GF-D8 (cell line): ENCODE measurements around the gene COL3A1.

Experiments
- DNase-seq: peaks from one replicate; lab custom pipeline; 2025; lab: John Stamatoyannopoulos, UW

The COL3A1 gene

DNA sequence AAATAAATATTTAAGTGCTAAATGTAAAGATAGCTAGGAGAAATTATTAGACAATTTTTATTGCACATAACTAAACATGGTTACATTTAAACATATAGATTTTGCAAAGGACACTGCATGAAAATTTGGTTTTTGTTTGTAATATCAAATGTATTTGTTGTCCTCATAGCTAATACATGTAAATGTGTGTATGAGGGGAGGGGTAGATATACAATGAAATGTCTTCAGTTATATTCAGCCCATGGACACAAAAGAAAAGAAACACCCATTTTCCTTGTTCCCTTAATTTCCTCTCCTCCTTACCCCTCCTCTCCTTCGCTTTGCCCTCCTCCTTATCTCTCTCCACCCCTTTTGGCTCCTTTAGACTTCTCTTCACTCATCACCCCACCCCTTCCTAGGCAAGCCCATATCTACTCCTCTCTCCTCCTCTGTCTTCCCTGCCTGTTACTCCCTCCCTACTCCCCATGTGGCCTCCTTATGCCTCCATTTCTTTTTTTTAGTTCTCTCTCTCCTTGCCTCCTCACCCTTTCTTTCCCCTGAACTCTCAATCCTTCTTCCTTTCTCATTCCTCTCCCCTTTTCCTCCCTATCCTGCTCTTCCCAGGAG, 1.4 kb downstream of the COL3A1 start:
- DNase-seq, result no peak

DNA sequence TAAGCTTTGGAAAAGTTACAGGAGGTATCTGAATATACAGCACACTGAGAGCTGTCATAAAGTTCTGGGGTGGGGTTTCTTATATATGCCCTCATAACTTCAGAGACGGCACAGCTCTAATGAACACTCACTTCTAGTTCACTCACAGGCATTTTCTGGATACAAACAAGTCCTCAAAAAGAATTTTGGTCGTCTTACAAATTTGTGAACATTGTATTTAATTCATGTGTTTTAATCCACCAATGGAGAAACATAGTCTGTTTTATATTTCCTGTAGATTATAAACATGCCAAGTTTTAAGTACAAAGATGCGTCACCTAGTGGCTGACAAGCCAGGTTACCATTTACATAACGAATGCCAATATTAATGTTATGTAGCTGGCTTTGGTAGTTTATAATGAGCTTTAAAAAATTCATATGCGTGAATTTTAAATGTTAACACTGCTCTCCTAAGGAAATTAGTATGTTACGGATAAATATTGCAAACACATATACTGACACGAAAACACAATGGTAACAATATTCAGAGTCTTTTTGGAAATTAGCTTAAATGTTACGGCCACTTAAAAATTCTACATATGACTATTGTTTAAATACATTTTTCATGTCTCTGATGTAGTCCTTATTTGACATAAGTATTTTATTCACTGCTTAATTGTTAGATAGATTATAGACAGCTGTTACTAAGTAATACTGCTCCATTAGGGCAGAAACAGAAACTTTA, 2.5 kb downstream of the COL3A1 start:
- DNase-seq, result no peak

GRCh38 chr2:188977317-188977716, 3.1 kb downstream of the COL3A1 start:
- no peak for DNase-seq

DNA sequence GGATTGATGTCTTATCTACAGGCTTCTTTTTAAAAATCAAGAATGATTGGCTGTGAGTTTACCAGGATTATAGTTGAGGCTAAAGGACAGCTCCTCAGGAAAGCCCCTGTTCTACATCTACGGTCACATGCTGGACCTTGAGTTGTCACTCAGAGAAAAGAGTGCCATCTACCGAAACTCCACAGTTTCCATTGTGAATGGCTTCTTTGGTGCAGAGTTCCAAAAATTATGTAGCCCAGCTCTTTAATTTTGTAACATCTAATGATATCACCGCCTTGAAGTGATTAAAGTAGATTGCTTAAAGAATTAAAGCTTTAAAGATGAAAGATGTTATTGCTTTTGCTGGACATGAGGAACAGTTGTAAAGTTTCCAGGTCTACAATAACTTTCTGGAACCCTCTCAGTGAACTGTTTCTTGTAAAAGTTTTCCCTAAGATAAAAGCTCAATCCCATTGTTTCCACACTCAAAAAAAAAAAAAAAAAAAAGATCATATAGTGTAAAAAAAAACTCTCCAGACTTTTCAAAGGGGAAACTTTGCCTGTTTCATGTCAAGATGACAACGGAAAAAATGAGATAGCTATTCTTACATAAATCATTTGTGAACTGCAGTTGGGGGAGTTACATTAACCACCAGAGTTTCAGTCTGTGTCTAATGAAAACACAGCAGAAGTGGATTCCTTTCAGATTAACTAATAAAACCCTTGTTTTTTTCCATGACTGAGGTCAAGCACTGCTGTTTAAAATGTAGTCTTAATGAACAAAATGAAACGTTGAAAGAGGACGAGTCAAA, 4.3 kb downstream of the COL3A1 start:
- no peak for DNase-seq

DNA sequence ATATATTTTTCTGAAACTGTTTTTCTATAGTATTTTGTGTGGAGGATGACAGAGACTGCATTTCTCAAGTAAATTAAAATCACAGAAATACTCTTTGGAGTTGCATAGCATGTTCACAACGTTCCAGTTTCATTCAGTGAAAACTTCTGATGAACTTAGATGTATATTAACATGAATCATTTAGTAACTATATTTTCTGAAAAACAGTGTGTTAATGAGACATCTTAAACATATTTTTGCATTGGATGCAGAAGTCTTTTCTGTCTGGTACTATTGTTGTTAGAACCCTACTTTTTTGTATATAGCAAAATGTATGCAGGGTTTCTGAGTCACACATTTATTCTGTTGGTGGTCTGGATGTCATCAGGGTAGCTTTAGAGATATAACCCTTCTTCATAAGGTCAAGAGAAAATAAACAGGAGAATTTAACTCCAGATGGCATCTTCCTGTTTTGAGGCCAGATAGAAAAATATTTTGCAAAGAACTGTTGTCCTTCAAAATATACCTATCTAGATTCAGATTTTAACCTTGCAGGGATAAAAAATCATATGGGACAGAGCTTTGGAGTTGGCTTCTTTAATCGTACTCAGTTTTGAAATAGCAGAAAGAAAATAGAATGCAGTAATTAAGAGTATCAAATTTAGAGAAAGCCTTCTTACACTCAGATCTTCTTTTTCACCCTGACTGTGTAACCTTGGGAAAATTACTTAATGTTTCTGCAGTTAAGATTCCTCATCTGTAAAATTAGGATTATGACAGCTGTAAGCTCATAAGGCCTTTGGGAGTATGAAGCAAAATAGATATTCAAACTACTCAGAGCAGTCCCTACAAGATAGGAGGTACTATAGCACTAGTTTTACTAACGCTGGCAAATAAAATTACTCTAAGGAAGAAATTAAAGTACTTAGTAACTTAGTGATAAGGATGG, 5.3 kb downstream of the COL3A1 start:
- no peak for DNase-seq

- no peak for DNase-seq
Observed at GRCh38 chr2:188983427-188984064, 9.4 kb downstream of the COL3A1 start.

- DNase-seq, result no peak
Observed at GRCh38 chr2:188984065-188984491, 9.9 kb downstream of the COL3A1 start.

DNA sequence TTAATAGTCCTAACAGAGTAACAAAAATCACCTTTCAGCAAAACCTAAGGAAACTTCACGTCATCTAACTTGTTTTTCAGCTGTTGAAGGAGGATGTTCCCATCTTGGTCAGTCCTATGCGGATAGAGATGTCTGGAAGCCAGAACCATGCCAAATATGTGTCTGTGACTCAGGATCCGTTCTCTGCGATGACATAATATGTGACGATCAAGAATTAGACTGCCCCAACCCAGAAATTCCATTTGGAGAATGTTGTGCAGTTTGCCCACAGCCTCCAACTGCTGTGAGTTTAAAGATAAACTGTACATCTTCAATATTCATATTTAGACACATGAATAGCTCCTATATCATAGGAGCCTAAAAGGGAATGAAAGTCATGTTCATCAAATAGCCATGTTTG, 10.5 kb downstream of the COL3A1 start:
- no peak for DNase-seq

DNA sequence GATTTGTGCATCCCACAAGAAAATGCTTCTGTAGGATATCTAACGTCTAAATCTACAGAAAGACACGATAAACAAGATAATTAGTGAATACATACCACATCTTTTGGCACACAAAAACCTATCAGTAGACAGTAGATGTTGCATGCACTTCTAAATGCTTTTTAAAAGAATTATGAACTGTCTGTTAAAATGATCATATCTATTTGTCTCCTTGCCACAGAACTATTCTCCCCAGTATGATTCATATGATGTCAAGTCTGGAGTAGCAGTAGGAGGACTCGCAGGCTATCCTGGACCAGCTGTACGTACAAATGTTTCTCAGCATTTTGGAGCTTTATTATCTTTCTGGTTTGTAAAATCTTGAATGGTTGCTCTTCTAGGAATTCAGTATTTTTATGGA, 12.7 kb downstream of the COL3A1 start:
- DNase-seq, result no peak

DNA sequence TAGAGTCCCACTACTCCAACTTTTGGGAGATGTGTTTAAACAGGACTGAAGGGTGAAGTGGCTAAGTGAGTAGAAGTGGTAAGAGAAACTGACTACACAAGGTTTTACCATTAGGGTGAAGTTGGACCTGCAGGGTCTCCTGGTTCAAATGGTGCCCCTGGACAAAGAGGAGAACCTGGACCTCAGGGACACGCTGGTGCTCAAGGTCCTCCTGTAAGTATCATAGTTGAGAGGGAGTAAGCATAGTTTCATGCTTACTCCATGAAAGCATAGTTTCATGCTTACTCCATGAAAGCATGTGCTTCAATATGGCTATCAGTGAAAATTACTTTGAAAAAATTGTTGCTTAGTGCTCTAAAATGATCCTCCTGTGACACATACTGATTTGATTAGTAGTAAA, 19.1 kb downstream of the COL3A1 start:
- DNase-seq, result no peak

DNA sequence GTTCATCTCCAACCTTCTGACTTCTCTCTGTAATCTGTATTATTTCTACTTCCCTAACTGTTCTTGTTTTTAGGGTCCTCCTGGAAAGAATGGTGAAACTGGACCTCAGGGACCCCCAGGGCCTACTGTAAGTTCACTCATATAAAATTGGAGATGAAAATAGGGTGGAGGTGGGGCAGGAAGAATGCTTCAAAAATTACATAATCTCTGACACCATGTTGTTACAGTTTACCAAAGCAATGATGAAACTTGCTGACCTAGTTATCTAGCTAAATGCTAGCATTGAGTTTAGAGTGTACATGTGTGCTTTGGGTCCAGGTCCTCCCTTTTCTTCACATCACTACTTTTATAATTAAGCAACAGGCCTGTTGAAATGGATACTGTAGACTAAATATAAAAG, 23.1 kb downstream of the COL3A1 start:
- DNase-seq, result no peak

DNA sequence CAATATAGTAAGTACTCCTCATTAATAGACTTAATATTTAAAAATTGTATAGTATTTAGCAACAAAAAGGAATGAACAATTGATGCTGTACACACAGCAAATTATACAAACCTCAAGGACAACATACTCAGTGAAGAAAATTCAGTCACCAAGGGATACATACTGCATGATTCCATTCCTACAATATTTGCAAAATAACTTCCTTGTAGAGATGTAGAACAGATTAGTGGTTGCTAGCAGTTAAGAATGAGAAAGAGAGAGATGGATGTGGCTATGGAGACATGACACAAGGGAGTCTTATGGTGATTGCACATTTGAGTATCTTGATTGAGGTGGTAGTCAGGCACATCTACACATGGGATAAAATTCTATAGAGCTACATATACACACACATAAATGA, 26.0 kb downstream of the COL3A1 start:
- DNase-seq, result no peak

DNA sequence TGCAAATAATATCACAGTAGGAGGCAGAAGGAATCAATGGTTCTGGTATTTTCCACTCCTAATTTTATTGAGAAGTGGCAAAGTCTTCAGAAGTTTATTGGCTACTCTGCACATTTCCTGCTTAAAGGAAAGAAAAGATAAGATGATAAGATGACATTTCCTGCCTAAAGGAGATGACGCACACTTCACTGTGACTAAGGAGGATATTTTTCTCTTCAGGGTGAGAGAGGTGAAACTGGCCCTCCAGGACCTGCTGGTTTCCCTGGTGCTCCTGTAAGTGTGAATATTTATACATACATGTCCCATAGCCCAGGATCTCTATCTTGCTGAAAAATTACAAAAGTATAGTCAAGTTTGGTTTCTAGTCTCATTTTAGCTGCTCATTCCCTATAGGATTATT, 27.9 kb downstream of the COL3A1 start:
- no peak for DNase-seq

DNA sequence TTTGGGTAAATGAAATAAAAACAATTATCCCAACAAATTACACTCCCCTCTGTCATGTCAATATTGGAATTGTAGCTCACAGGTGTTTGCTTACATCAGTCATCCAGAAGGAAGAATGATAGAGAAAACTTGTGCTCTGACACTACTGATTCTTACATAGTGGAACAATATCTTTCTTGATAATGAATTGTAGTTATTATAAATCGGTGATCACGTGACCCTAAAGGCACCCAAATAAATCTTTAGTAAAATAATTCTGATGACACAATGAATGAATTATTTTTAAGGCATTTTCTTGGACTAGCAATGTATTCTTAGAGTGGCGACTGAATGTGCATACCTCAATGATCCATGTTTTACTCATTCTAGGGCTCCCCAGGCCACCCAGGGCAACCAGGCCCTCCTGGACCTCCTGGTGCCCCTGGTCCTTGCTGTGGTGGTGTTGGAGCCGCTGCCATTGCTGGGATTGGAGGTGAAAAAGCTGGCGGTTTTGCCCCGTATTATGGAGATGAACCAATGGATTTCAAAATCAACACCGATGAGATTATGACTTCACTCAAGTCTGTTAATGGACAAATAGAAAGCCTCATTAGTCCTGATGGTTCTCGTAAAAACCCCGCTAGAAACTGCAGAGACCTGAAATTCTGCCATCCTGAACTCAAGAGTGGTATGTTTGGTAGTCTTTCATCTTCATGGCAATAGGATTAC, 34.5 kb downstream of the COL3A1 start:
- DNase-seq, result no peak

GRCh38 chr2:189010536-189010935, 36.4 kb downstream of the COL3A1 start:
- DNase-seq, result no peak

GRCh38 chr2:189012351-189012750, 38.2 kb downstream of the COL3A1 start:
- DNase-seq, result no peak

GRCh38 chr2:189013031-189013430, 38.9 kb downstream of the COL3A1 start:
- no peak for DNase-seq

GRCh38 chr2:189013671-189014448, 39.7 kb downstream of the COL3A1 start:
- no peak for DNase-seq

- DNase-seq, result no peak
Observed at GRCh38 chr2:189014449-189015138, 40.4 kb downstream of the COL3A1 start.

DNA sequence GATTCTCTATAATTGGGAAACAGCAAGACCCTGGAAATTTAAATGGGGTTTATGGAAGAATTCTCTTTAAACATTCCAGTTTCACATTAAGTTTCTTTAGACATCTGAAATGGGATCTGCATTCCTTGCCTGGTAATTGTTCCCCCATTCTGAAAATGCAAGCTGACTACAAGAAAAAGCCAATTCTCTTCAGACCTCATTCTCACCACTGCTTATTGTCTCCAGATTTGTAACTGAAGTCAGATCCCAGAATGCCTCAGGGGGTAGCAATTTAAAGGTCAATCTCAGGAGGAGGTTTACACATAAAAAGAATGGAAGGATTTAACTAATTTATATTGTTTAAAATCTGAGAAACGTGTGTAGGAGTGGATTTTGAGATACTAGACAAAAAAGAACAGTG, 41.2 kb downstream of the COL3A1 start:
- no peak for DNase-seq
